ENCODE results near the gene CST7.

GRCh38 chr20:24935140-24935539 is 13.9 kb upstream of the CST7 start:
- TF ChIP-seq POLR2A (IDR thresholded peaks at IDR 0.05): no peak
- no peak for TF ChIP-seq CTCF (IDR thresholded peaks at IDR 0.05)

Measured in right lobe of liver (tissue), 4 donors.